Fibroblast of lung (primary cell): Measurements from ENCODE around the gene PPP1R7. TPM values are rescaled to one million over a fixed set of nuclear protein-coding genes. Genes with fewer than 3 reads are reported as not detected.

Experiments used
- DNase-seq, 2 donors: peaks; one replicate each; pipeline versions ENCODE4 v3.0.0 to v3.0.0-alpha.2; 2010; ENCODE audit warnings: low read depth in 2 of 2
- H2AFZ ChIP-seq: 2 replicates; pipeline ENCODE4 v1.5.1; 2012; ENCODE audit warnings: low read length, control low read depth, inconsistent platforms
- H3K27ac ChIP-seq: 2 replicates; pipeline ENCODE4 v1.5.1; 2011; ENCODE audit warnings: low read length, control low read depth; ENCODE audit not compliant: insufficient read depth
- H3K27me3 ChIP-seq: 2 replicates; pipeline ENCODE4 v1.5.1; 2011; ENCODE audit warnings: mild to moderate bottlenecking, low read length; ENCODE audit not compliant: control insufficient read depth, insufficient read depth
- H3K36me3 ChIP-seq: 2 replicates; pipeline ENCODE4 v1.5.1; 2011; ENCODE audit warnings: low read length; ENCODE audit not compliant: control insufficient read depth, insufficient read depth
- H3K4me1 ChIP-seq: 2 replicates; pipeline ENCODE4 v1.5.1; 2011; ENCODE audit warnings: low read length; ENCODE audit not compliant: control insufficient read depth, insufficient read depth; ENCODE audit errors: extremely low read depth
- H3K4me2 ChIP-seq: 2 replicates; pipeline ENCODE4 v1.5.1; 2011; ENCODE audit warnings: low read length, control low read depth; ENCODE audit not compliant: insufficient read depth; ENCODE audit errors: extremely low read depth
- H3K4me3 ChIP-seq, 4 experiments: fragments of 200-600 bp in 1 of 4; sonication (generic) in 1 of 4; replicated peaks in 1 of 4; 2 replicates each; pipeline ENCODE4 v1.5.1; 2011 to 2016; ENCODE audit warnings: low read length in 4 of 4, low read depth in 3 of 4, mild to moderate bottlenecking in 3 of 4, control low read depth in 2 of 4, inconsistent platforms in 1 of 4, mixed read lengths in 1 of 4; ENCODE audit not compliant: insufficient read depth in 1 of 4; ENCODE audit errors: control extremely low read depth in 1 of 4
- H3K79me2 ChIP-seq: 2 replicates; pipeline ENCODE4 v1.5.1; 2012; ENCODE audit warnings: mild to moderate bottlenecking, low read length, inconsistent platforms; ENCODE audit not compliant: control insufficient read depth, insufficient read depth
- H3K9ac ChIP-seq: 2 replicates; pipeline ENCODE4 v1.5.1; 2011; ENCODE audit warnings: mild to moderate bottlenecking, low read length, control low read depth; ENCODE audit not compliant: insufficient read depth
- H3K9me3 ChIP-seq: 2 replicates; pipeline ENCODE4 v1.5.1; 2012; ENCODE audit warnings: low read depth, low read length; ENCODE audit not compliant: control insufficient read depth, insufficient read depth
- H4K20me1 ChIP-seq: 2 replicates; pipeline ENCODE4 v1.5.1; 2011; ENCODE audit warnings: low read length; ENCODE audit not compliant: control insufficient read depth, insufficient read depth; ENCODE audit errors: extremely low read depth
- EZH2 ChIP-seq: IDR thresholded peaks from 2 replicates; pipeline ENCODE4 v1.5.1; 2012; ENCODE audit warnings: low read length, control low read depth, mild to moderate bottlenecking; ENCODE audit errors: missing control alignments
- polyA plus RNA-seq, 2 donors: library from polyadenylated mRNA; depleted of rRNA in 1 of 2; stranded (reverse) in 1 of 2; unstranded in 1 of 2; fragments of >200 nt; gene quantifications; 2 replicates each; pipeline ENCODE4 v1.2.1, GENCODE V29; 2011 to 2012; ENCODE audit warnings: missing spikeins in 1 of 2
- total RNA-seq: library from RNA; depleted of rRNA; stranded (reverse); fragments of >200 nt; gene quantifications from 2 replicates; pipeline ENCODE4 v1.2.1, GENCODE V29; 2014
- TF ChIP-seq, protein P1 (sequence below), 2 donors: IDR thresholded peaks in 1 of 2; conservative IDR thresholded peaks in 1 of 2; 1 replicate in 1 of 2; 2 replicates in 1 of 2; pipeline ENCODE4 v1.5.1; 2011 to 2012; ENCODE audit warnings: low read length in 2 of 2, control low read depth in 1 of 2, inconsistent platforms in 1 of 2, low read depth in 1 of 2, mild to moderate bottlenecking in 1 of 2

The PPP1R7 gene
- total and polyA plus RNA-seq, 2 donors (not counting 1 experiment from before 2014, with no cell fraction given): 70.7 to 141 TPM

DNA sequence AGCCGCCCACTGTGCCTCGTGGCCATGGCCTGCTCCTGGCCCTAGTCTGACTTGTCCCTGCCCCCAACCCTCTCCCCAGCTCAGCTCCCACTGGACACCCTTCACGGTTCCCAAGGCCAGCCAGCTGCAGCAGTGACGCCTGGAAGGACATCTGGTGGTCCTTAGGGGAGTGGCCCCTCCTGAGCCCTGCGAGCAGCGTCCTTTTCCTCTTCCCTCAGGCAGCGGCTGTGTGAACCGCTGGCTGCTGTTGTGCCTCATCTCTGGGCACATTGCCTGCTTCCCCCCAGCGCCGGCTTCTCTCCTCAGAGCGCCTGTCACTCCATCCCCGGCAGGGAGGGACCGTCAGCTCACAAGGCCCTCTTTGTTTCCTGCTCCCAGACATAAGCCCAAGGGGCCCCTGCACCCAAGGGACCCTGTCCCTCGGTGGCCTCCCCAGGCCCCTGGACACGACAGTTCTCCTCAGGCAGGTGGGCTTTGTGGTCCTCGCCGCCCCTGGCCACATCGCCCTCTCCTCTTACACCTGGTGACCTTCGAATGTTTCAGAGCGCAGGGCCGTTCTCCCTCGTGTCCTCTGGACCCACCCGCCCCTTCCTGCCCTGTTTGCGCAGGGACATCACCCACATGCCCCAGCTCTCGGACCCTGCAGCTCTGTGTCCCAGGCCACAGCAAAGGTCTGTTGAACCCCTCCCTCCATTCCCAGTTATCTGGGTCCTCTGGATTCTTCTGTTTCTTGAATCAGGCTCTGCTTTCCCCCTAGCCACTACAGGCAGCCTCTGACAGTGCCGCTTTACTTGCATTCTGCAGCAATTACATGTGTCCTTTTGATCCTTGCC is 74.0 kb downstream of the PPP1R7 start:
- Histone ChIP-seq H3K4me1 (peaks cover 12% of the 10 kb centered on the region), H3K36me3 (peaks cover 26% of the 10 kb centered on the region), H3K27me3 (no peaks in the 10 kb centered on the region), H4K20me1 (peaks cover 2% of the 10 kb centered on the region), H3K79me2 (no peaks in the 10 kb centered on the region), H2AFZ (no peak overlapping the region), H3K4me3 (no peak overlapping the region), H3K9ac (no peak overlapping the region), H3K27ac (peak overlapping the region; percentile 41), H3K9me3 (no peaks in the 10 kb centered on the region), H3K4me2 (no peak overlapping the region)
- TF ChIP-seq, protein P1, sequence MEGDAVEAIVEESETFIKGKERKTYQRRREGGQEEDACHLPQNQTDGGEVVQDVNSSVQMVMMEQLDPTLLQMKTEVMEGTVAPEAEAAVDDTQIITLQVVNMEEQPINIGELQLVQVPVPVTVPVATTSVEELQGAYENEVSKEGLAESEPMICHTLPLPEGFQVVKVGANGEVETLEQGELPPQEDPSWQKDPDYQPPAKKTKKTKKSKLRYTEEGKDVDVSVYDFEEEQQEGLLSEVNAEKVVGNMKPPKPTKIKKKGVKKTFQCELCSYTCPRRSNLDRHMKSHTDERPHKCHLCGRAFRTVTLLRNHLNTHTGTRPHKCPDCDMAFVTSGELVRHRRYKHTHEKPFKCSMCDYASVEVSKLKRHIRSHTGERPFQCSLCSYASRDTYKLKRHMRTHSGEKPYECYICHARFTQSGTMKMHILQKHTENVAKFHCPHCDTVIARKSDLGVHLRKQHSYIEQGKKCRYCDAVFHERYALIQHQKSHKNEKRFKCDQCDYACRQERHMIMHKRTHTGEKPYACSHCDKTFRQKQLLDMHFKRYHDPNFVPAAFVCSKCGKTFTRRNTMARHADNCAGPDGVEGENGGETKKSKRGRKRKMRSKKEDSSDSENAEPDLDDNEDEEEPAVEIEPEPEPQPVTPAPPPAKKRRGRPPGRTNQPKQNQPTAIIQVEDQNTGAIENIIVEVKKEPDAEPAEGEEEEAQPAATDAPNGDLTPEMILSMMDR (conservative IDR thresholded peaks at IDR 0.05 in 1 of 2, IDR thresholded peaks at IDR 0.05 in 1 of 2; ENCODE audit: low read depth in 1 of 2, low read length in 2 of 2): no peak
- no peak for TF ChIP-seq EZH2
- peak; percentile 55 to 57 for DNase-seq

DNA sequence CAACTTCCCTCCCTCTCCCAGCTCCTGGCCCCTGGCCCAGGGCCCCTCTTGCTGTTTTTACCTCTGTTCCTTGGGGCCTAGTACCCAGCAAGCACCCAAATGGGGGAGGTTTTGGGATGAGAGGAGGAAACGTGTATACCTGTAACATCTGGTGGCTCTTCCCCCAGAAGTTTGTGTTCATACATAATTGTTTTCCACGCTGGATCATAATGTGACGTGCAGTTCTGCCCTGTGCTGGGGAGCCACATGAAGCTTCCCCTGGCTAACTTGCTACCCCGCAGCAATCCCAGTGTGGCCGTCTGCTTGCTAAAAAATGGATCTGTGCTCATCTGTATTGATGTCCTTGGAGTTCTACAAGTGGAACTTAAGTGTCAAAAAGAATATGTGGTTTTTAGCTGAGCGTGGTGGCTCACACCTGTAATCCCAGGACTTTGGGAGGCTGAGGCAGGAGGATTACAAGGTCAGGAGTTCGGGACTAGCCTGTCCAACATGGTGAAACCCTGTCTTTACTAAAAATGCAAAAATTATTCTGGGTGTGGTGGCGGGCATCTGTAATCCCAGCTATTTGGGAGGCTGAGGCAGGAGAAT is 74.7 kb downstream of the PPP1R7 start:
- DNase-seq: no peak
- peaks cover 12% of the 10 kb centered on the region for H3K4me1 ChIP-seq
- no peak for TF ChIP-seq EZH2
- TF ChIP-seq, protein P1 (conservative IDR thresholded peaks at IDR 0.05 in 1 of 2, IDR thresholded peaks at IDR 0.05 in 1 of 2; ENCODE audit: low read depth in 1 of 2, low read length in 2 of 2): no peak
- H2AFZ ChIP-seq: no peak overlapping the region
- H3K79me2 ChIP-seq: no peaks in the 10 kb centered on the region
- H3K9me3 ChIP-seq: no peaks in the 10 kb centered on the region
- no peak overlapping the region for H3K27ac ChIP-seq
- peaks cover 33% of the 10 kb centered on the region for H3K36me3 ChIP-seq
- H3K27me3 ChIP-seq: no peaks in the 10 kb centered on the region
- H3K9ac ChIP-seq: no peak overlapping the region
- H4K20me1 ChIP-seq: peaks cover 2% of the 10 kb centered on the region
- no peak overlapping the region for H3K4me3 ChIP-seq
- H3K4me2 ChIP-seq: no peak overlapping the region

DNA sequence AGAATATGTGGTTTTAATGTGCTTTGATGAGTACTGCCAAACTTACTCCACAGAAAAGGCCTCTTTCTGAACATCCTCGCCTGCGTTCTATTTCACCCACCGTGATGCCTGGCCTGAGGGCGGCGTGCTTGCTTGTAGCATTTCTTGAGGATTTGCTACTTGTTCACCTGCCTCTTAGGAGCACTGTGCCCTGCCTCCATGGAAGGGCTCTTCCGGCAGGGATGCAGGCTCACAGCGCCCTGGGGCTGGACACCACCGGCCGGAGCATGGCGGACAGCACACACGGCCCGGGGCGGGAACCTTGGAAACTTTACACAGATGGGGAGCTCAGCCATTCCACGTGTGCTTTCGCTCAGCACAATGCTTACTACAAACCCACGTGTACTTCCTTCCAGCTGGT is 75.3 kb downstream of the PPP1R7 start:
- Histone ChIP-seq H3K4me3 (no peak overlapping the region), H3K36me3 (peaks cover 39% of the 10 kb centered on the region), H3K4me1 (peaks cover 12% of the 10 kb centered on the region), H3K9ac (no peak overlapping the region), H3K9me3 (no peaks in the 10 kb centered on the region), H3K27ac (no peak overlapping the region), H3K79me2 (no peaks in the 10 kb centered on the region), H2AFZ (no peak overlapping the region), H3K27me3 (no peaks in the 10 kb centered on the region), H3K4me2 (no peak overlapping the region), H4K20me1 (peaks cover 2% of the 10 kb centered on the region)
- DNase-seq: no peak
- no peak for TF ChIP-seq EZH2
- TF ChIP-seq, protein P1 (conservative IDR thresholded peaks at IDR 0.05 in 1 of 2, IDR thresholded peaks at IDR 0.05 in 1 of 2; ENCODE audit: low read depth in 1 of 2, low read length in 2 of 2): no peak
